Stimulated activated CD8-positive, alpha-beta memory T cell treated with anti-CD3 and anti-CD28 coated beads, Interleukin-15, amount 100 ng/mL, for 48 hours (primary cell): ENCODE results near the gene OLIG2.

Source experiments
- DNase-seq, 2 donors: peaks; one replicate each; pipeline ENCODE4 v3.0.0-alpha.2; 2020; ENCODE audit warnings: low read depth in 2 of 2

Gene OLIG2

GRCh38 chr21:33032434-33033047 lies 6.8 kb downstream of the OLIG2 start:
- no peak for DNase-seq

GRCh38 chr21:33033094-33033951 lies 7.6 kb downstream of the OLIG2 start:
- no peak for DNase-seq

- no peak for DNase-seq
Observed at GRCh38 chr21:33033961-33034413, 8.3 kb downstream of the OLIG2 start.

- DNase-seq = no peak
Observed at GRCh38 chr21:33035147-33035546, 9.4 kb downstream of the OLIG2 start.

GRCh38 chr21:33036430-33037162 lies 10.9 kb downstream of the OLIG2 start:
- DNase-seq = no peak

GRCh38 chr21:33037501-33037900 lies 11.8 kb downstream of the OLIG2 start:
- DNase-seq = no peak

GRCh38 chr21:33039536-33039935 lies 13.8 kb downstream of the OLIG2 start:
- no peak for DNase-seq

GRCh38 chr21:33040215-33040614 lies 14.5 kb downstream of the OLIG2 start:
- DNase-seq = no peak

GRCh38 chr21:33041981-33042380 lies 16.2 kb downstream of the OLIG2 start:
- DNase-seq = no peak

- DNase-seq = no peak
Observed at GRCh38 chr21:33042812-33043211, 17.1 kb downstream of the OLIG2 start.

- DNase-seq = no peak
Observed at GRCh38 chr21:33046455-33046854, 20.7 kb downstream of the OLIG2 start.

GRCh38 chr21:33047231-33047630 lies 21.5 kb downstream of the OLIG2 start:
- no peak for DNase-seq

- no peak for DNase-seq
Observed at GRCh38 chr21:33051925-33052324, 26.2 kb downstream of the OLIG2 start.

- no peak for DNase-seq
Observed at GRCh38 chr21:33053951-33054350, 28.2 kb downstream of the OLIG2 start.

- DNase-seq = no peak
Observed at GRCh38 chr21:33055991-33056390, 30.3 kb downstream of the OLIG2 start.

- DNase-seq = no peak
Observed at GRCh38 chr21:33057385-33057940, 31.7 kb downstream of the OLIG2 start.

- DNase-seq = no peak
Observed at GRCh38 chr21:33058527-33058926, 32.8 kb downstream of the OLIG2 start.

GRCh38 chr21:33058957-33059356 lies 33.2 kb downstream of the OLIG2 start:
- DNase-seq = no peak

- DNase-seq = no peak
Observed at GRCh38 chr21:33059380-33059841, 33.7 kb downstream of the OLIG2 start.

GRCh38 chr21:33061233-33061632 lies 35.5 kb downstream of the OLIG2 start:
- no peak for DNase-seq

- no peak for DNase-seq
Observed at GRCh38 chr21:33063375-33063883, 37.7 kb downstream of the OLIG2 start.
